Measurements from ENCODE around the gene ANKRD66.

The ANKRD66 gene

GRCh38 chr6:46746696-46747095, at the start of gene ANKRD66:
ANKRD66 (plus strand) TSS chr6:46746933; CDS start chr6:46751949, 5,016 bp downstream.
- no peak for DNase-seq

GRCh38 chr6:46699970-46700369, 46.8 kb upstream of the ANKRD66 start:
- DNase-seq, result no peak

GRCh38 chr6:46704562-46704961, 42.2 kb upstream of the ANKRD66 start:
- DNase-seq, result peak; percentile 37 to 54

- no peak for DNase-seq
Measured at GRCh38 chr6:46706464-46706863, 40.3 kb upstream of the ANKRD66 start.

GRCh38 chr6:46711491-46711890, 35.2 kb upstream of the ANKRD66 start:
- DNase-seq, result no peak

GRCh38 chr6:46715141-46715540, 31.6 kb upstream of the ANKRD66 start:
- DNase-seq, result peak; percentile 77 to 85

GRCh38 chr6:46719099-46719498, 27.6 kb upstream of the ANKRD66 start:
- DNase-seq, result no peak

GRCh38 chr6:46720401-46720800, 26.3 kb upstream of the ANKRD66 start:
- no peak for DNase-seq

GRCh38 chr6:46729787-46730326, 16.9 kb upstream of the ANKRD66 start:
- peak in 1 of 2 donors; percentile 23 for DNase-seq

- peak; percentile 88 to 96 for DNase-seq
Measured at GRCh38 chr6:46730921-46731461, 15.7 kb upstream of the ANKRD66 start.

- DNase-seq, result no peak
Measured at GRCh38 chr6:46733341-46733801, 13.4 kb upstream of the ANKRD66 start.

GRCh38 chr6:46734867-46735719, 11.6 kb upstream of the ANKRD66 start, which contains the start of gene PLA2G7:
PLA2G7 (minus strand) TSS chr6:46735375; CDS start chr6:46722891, 12,484 bp downstream.
- DNase-seq, result peak in 1 of 2 donors; percentile 54

GRCh38 chr6:46735720-46736031, 11.1 kb upstream of the ANKRD66 start:
- DNase-seq, result no peak

- DNase-seq, result no peak
Measured at GRCh38 chr6:46736906-46737305, 9.8 kb upstream of the ANKRD66 start.

- DNase-seq, result no peak
Measured at GRCh38 chr6:46741482-46741881, 5.3 kb upstream of the ANKRD66 start.

- DNase-seq, result no peak
Measured at GRCh38 chr6:46741910-46742309, 4.8 kb upstream of the ANKRD66 start.

GRCh38 chr6:46743425-46744158, 3.1 kb upstream of the ANKRD66 start:
- no peak for DNase-seq

- DNase-seq, result peak; percentile 73 to 79
Measured at GRCh38 chr6:46744159-46744725, 2.5 kb upstream of the ANKRD66 start.

- DNase-seq, result no peak
Measured at GRCh38 chr6:46745973-46746372, 760 bp upstream of the ANKRD66 start.

GRCh38 chr6:46748940-46749503, 2.3 kb downstream of the ANKRD66 start:
- no peak for DNase-seq

- DNase-seq, result no peak
Measured at GRCh38 chr6:46749731-46750130, 3.0 kb downstream of the ANKRD66 start.

- no peak for DNase-seq
Measured at GRCh38 chr6:46751658-46752057, 4.9 kb downstream of the ANKRD66 start.

GRCh38 chr6:46755865-46756264, 9.1 kb downstream of the ANKRD66 start:
- DNase-seq, result no peak

Measured in inflammatory macrophage treated with lipopolysaccharide for 1 hour (primary cell).